Neural cell (in vitro differentiated cells): Measurements from ENCODE around the gene SKOR2. TPM values are rescaled to one million over a fixed set of nuclear protein-coding genes. Genes with fewer than 3 reads are reported as not detected.

Experiments
- H2AFZ ChIP-seq: fragments of 200-600, 300-800 bp; sonication (generic), shearing (Covaris generic); 2 replicates; pipeline ENCODE4 v1.6.0; 2014; ENCODE audit warnings: low read depth, mild to moderate bottlenecking, antibody characterized with exemption, low read length, moderate library complexity
- H3F3A ChIP-seq: fragments of 200-600 bp; shearing (Covaris generic); 2 replicates; pipeline ENCODE4 v1.6.1; 2016; ENCODE audit warnings: mild to moderate bottlenecking, moderate library complexity, mixed read lengths, antibody characterized with exemption, low read length; ENCODE audit not compliant: insufficient read depth, poor library complexity, severe bottlenecking
- H3K27ac ChIP-seq: fragments of 200-600, 300-800 bp; sonication (generic), shearing (Covaris generic); 2 replicates; pipeline ENCODE4 v1.5.1; 2014; ENCODE audit warnings: mild to moderate bottlenecking, low read length, moderate library complexity
- H3K27me3 ChIP-seq: fragments of 300-800, 200-600 bp; sonication (generic), shearing (Covaris generic); 2 replicates; pipeline ENCODE4 v1.6.0; 2014; ENCODE audit warnings: mild to moderate bottlenecking, low read depth, low read length, moderate library complexity; ENCODE audit not compliant: insufficient read depth
- H3K36me3 ChIP-seq: fragments of 300-800, 200-600 bp; sonication (generic), shearing (Covaris generic); 2 replicates; pipeline ENCODE4 v1.5.1; 2014; ENCODE audit warnings: mild to moderate bottlenecking, antibody characterized with exemption, low read length, moderate library complexity; ENCODE audit not compliant: insufficient read depth
- H3K4me2 ChIP-seq: fragments of 300-800, 200-600 bp; sonication (generic), shearing (Covaris generic); 2 replicates; pipeline ENCODE4 v1.6.0; 2014; ENCODE audit warnings: mild to moderate bottlenecking, low read length
- H3K4me3 ChIP-seq: fragments of 300-800, 200-600 bp; sonication (generic), shearing (Covaris generic); 2 replicates; pipeline ENCODE4 v1.5.1; 2014; ENCODE audit warnings: mild to moderate bottlenecking, low read length, moderate library complexity
- H3K79me2 ChIP-seq: fragments of 200-600 bp; shearing (Covaris generic); replicated peaks from 2 replicates; pipeline ENCODE4 v1.6.0; 2014; ENCODE audit warnings: mild to moderate bottlenecking, low read length, moderate library complexity; ENCODE audit not compliant: insufficient read depth
- H3K9ac ChIP-seq: fragments of 300-800, 200-600 bp; sonication (generic), shearing (Covaris generic); 2 replicates; pipeline ENCODE4 v1.6.1; 2016; ENCODE audit warnings: mild to moderate bottlenecking, low read length, mixed read lengths
- H3K9me2 ChIP-seq: fragments of 200-600 bp; shearing (Covaris generic); 2 replicates; pipeline ENCODE4 v1.6.1; 2016; ENCODE audit warnings: mild to moderate bottlenecking, low read length, mixed read lengths; ENCODE audit not compliant: insufficient read depth
- H3K9me3 ChIP-seq: fragments of 200-600, 300-800 bp; sonication (generic), shearing (Covaris generic); 2 replicates; pipeline ENCODE4 v1.6.1; 2016; ENCODE audit warnings: mild to moderate bottlenecking, mixed run types, low read length, moderate library complexity, mixed read lengths
- H4K20me1 ChIP-seq: fragments of 200-600 bp; shearing (Covaris generic); 2 replicates; pipeline ENCODE4 v1.6.1; 2016; ENCODE audit warnings: mild to moderate bottlenecking, mixed run types; ENCODE audit not compliant: insufficient read depth
- EP300 ChIP-seq: fragments of 450-650 bp; conservative IDR thresholded peaks from 2 replicates; pipeline ENCODE4 v1.6.1; 2014; ENCODE audit warnings: antibody characterized with exemption, mild to moderate bottlenecking, moderate library complexity; ENCODE audit not compliant: poor library complexity, severe bottlenecking
- EZH2 ChIP-seq: fragments of 200-600, 300-800 bp; shearing (Covaris generic), sonication (generic); IDR thresholded peaks from 2 replicates; pipeline ENCODE4 v1.6.1; 2014; ENCODE audit warnings: antibody characterized with exemption, low read length, borderline replicate concordance, mild to moderate bottlenecking; ENCODE audit not compliant: insufficient read depth, poor library complexity, severe bottlenecking
- MXI1 ChIP-seq: fragments of 450-650 bp; conservative IDR thresholded peaks from 2 replicates; pipeline ENCODE4 v1.6.1; 2014; ENCODE audit warnings: antibody characterized with exemption, mild to moderate bottlenecking; ENCODE audit not compliant: poor library complexity, severe bottlenecking
- POLR2AphosphoS5 ChIP-seq: IDR thresholded peaks from 2 replicates; pipeline ENCODE4 v1.6.1; 2012
- RAD21 ChIP-seq: fragments of 450-650 bp; conservative IDR thresholded peaks from 2 replicates; pipeline ENCODE4 v1.6.1; 2014; ENCODE audit warnings: antibody characterized with exemption, mild to moderate bottlenecking, moderate library complexity
- SMC3 ChIP-seq: fragments of 450-650 bp; conservative IDR thresholded peaks from 2 replicates; pipeline ENCODE4 v1.6.1; 2014; ENCODE audit warnings: antibody characterized with exemption, mild to moderate bottlenecking, moderate library complexity; ENCODE audit not compliant: poor library complexity
- TAF1 ChIP-seq: IDR thresholded peaks from 2 replicates; pipeline ENCODE4 v1.6.1; 2012; ENCODE audit warnings: low read depth
- polyA plus RNA-seq: library from polyadenylated mRNA; depleted of rRNA; stranded (reverse); fragments of >200 nt; gene quantifications from 2 replicates; pipeline ENCODE4 v1.2.3, GENCODE V29; 2014
- TF ChIP-seq, protein P1 (sequence below): IDR thresholded peaks from 2 replicates; pipeline ENCODE4 v1.6.1; 2012; ENCODE audit warnings: borderline replicate concordance
- TF ChIP-seq, protein P2 (sequence below): fragments of 450-650 bp; IDR thresholded peaks from 2 replicates; pipeline ENCODE4 v1.5.1; 2014; ENCODE audit warnings: antibody characterized with exemption, mild to moderate bottlenecking, moderate library complexity; ENCODE audit not compliant: poor library complexity, severe bottlenecking

The SKOR2 gene
- polyA plus RNA-seq, 1 donor from 2014 or later, result not detected

DNA sequence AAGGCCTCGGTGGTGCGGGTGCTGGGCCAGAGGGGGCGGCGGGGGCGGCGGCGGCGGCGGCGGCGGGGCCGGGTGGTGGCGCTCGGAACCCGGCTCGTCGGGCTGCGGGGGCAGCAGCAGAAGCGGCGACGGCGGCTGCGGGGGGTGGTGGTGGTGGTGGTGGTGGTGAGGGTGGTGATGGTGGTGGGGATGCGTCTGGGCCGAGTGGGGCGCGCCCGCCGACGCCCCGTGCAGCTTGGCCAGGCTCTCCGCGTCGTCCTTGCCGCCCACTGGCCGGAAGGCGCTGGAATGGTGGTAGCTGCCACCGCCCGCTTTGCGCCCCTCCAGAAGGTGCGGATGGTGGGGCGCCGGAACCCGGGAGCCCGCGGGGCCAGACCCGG is 4.4 kb downstream of the SKOR2 start:
- no peak overlapping the region for H3K4me2 ChIP-seq
- H3K27me3 ChIP-seq, result peaks cover 89% of the 10 kb centered on the region

DNA sequence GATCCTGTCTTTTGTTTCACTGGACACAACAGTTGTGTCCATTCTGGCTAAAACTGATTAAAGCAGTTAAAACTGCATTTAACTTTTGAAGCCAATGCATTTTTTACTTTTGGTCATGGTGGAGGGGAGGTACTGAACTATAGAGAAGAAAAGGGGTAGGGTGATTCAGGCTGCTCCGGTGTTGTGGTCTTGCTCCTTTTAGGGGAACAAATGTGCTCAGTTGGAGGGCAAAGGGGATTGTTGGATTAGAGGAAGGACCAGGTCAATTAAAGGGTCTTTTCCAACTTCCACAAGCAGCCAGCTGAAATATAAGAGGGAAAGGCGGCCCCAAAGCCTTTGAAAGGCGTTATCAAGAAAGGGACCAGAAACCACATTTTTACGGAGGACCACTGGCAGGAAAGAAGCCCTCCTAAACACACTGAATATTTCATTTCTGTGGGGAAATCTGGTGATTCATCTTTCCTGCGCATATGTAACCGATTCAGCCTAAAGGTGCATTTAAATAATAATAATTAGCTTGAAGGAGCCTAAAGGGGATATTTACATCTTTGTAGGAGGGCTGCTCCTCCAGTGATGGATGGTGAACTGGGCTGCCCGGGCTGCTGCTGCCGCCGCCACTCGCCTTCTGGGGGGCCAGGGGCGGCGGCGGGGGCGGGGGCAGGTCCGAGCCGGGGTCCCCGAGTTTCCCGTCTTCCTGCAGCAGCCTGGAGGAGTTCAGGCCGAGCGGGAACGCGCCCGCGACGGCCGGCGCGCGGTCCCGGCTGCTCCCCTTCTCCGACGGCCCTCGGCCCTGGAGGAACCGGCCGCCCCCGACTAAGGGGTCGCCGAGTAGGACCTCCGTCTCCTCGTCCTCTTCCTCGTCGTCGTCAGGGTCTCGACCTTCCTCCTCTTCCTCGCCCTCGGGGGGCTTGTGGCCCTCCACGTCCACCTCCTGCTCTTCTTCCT is 5.2 kb downstream of the SKOR2 start:
- no peak overlapping the region for H3K4me2 ChIP-seq
- TF ChIP-seq EZH2 (no peak), EP300 (no peak)
- TF ChIP-seq, protein P1, sequence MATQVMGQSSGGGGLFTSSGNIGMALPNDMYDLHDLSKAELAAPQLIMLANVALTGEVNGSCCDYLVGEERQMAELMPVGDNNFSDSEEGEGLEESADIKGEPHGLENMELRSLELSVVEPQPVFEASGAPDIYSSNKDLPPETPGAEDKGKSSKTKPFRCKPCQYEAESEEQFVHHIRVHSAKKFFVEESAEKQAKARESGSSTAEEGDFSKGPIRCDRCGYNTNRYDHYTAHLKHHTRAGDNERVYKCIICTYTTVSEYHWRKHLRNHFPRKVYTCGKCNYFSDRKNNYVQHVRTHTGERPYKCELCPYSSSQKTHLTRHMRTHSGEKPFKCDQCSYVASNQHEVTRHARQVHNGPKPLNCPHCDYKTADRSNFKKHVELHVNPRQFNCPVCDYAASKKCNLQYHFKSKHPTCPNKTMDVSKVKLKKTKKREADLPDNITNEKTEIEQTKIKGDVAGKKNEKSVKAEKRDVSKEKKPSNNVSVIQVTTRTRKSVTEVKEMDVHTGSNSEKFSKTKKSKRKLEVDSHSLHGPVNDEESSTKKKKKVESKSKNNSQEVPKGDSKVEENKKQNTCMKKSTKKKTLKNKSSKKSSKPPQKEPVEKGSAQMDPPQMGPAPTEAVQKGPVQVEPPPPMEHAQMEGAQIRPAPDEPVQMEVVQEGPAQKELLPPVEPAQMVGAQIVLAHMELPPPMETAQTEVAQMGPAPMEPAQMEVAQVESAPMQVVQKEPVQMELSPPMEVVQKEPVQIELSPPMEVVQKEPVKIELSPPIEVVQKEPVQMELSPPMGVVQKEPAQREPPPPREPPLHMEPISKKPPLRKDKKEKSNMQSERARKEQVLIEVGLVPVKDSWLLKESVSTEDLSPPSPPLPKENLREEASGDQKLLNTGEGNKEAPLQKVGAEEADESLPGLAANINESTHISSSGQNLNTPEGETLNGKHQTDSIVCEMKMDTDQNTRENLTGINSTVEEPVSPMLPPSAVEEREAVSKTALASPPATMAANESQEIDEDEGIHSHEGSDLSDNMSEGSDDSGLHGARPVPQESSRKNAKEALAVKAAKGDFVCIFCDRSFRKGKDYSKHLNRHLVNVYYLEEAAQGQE, result no peak
- no peaks in the 10 kb centered on the region for H3F3A ChIP-seq
- H2AFZ ChIP-seq, result no peak overlapping the region
- H4K20me1 ChIP-seq, result no peaks in the 10 kb centered on the region
- H3K4me3 ChIP-seq, result no peak overlapping the region
- H3K27ac ChIP-seq, result no peak overlapping the region
- H3K27me3 ChIP-seq, result peaks cover 85% of the 10 kb centered on the region
- H3K9me2 ChIP-seq, result no peaks in the 10 kb centered on the region
- H3K9ac ChIP-seq, result no peak overlapping the region
- no peaks in the 10 kb centered on the region for H3K36me3 ChIP-seq
- H3K9me3 ChIP-seq, result peaks cover 13% of the 10 kb centered on the region
- H3K79me2 ChIP-seq, result no peaks in the 10 kb centered on the region

More for the DNA sequence above, 4.4 kb downstream of the SKOR2 start:
- no peak overlapping the region for H3K27ac ChIP-seq
- H3K9ac ChIP-seq, result no peak overlapping the region
- H3K4me3 ChIP-seq, result no peak overlapping the region
- peaks cover 13% of the 10 kb centered on the region for H3K9me3 ChIP-seq
- H3K79me2 ChIP-seq, result no peaks in the 10 kb centered on the region
- no peaks in the 10 kb centered on the region for H3K36me3 ChIP-seq
- no peak overlapping the region for H2AFZ ChIP-seq
- TF ChIP-seq, protein P1, result no peak
- no peak for TF ChIP-seq EZH2
- no peak for TF ChIP-seq EP300
- TF ChIP-seq, protein P2, sequence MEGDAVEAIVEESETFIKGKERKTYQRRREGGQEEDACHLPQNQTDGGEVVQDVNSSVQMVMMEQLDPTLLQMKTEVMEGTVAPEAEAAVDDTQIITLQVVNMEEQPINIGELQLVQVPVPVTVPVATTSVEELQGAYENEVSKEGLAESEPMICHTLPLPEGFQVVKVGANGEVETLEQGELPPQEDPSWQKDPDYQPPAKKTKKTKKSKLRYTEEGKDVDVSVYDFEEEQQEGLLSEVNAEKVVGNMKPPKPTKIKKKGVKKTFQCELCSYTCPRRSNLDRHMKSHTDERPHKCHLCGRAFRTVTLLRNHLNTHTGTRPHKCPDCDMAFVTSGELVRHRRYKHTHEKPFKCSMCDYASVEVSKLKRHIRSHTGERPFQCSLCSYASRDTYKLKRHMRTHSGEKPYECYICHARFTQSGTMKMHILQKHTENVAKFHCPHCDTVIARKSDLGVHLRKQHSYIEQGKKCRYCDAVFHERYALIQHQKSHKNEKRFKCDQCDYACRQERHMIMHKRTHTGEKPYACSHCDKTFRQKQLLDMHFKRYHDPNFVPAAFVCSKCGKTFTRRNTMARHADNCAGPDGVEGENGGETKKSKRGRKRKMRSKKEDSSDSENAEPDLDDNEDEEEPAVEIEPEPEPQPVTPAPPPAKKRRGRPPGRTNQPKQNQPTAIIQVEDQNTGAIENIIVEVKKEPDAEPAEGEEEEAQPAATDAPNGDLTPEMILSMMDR, result no peak
- TF ChIP-seq TAF1, result no peak
- no peak for TF ChIP-seq POLR2AphosphoS5
- TF ChIP-seq SMC3, result no peak
- TF ChIP-seq MXI1, result no peak
- TF ChIP-seq RAD21, result no peak
- no peaks in the 10 kb centered on the region for H3F3A ChIP-seq
- H4K20me1 ChIP-seq, result no peaks in the 10 kb centered on the region
- no peaks in the 10 kb centered on the region for H3K9me2 ChIP-seq
